HFFc6 (cell line): Measurements from ENCODE around the gene SYNE2. TPM values are rescaled to one million over a fixed set of nuclear protein-coding genes. Genes with fewer than 3 reads are reported as not detected.

Experiments
- DNase-seq: peaks from one replicate; pipeline ENCODE4 v3.0.0-alpha.2; 2018
- H3K27ac Mint-ChIP-seq: 2 replicates; pipeline ENCODE4 v1.8.0; 2020; ENCODE audit warnings: mild to moderate bottlenecking, mixed read lengths
- H3K27me3 Mint-ChIP-seq: 2 replicates; pipeline ENCODE4 v1.8.0; 2021; ENCODE audit warnings: mild to moderate bottlenecking, moderate library complexity, mixed read lengths; ENCODE audit not compliant: insufficient read depth
- H3K36me3 Mint-ChIP-seq: 2 replicates; pipeline ENCODE4 v1.8.0; 2021; ENCODE audit warnings: low read depth, mixed read lengths
- H3K4me1 Mint-ChIP-seq: 2 replicates; pipeline ENCODE4 v1.8.0; 2020; ENCODE audit warnings: low read depth, mixed read lengths
- H3K4me3 Mint-ChIP-seq: 2 replicates; pipeline ENCODE4 v1.8.0; 2020; ENCODE audit warnings: mild to moderate bottlenecking, moderate library complexity, mixed read lengths
- H3K9me3 Mint-ChIP-seq: 2 replicates; pipeline ENCODE4 v1.8.0; 2020; ENCODE audit warnings: mild to moderate bottlenecking, mixed read lengths
- CTCF ChIP-seq: fragments of 200-600 bp; sonication (generic); IDR thresholded peaks from 2 replicates; pipeline ENCODE4 v1.5.0; 2021; ENCODE audit warnings: antibody characterized with exemption, mild to moderate bottlenecking
- total RNA-seq, 6 experiments: library from RNA; stranded (reverse); fragmentation: NEBNext Ultra II Directional; extraction: Animal tissue kit (Norgen Biotek cat#: 25700); gene quantifications; 2 replicates in 1 of 6; 3 replicates in 5 of 6; pipeline ENCODE4 v1.2.3, GENCODE V29; 2021

SYNE2 gene
- total RNA-seq, 6 experiments from 2014 or later, result 2.9 to 6.6 (median 6.2) TPM

GRCh38 chr14:64049616-64050381 lies 197.0 kb downstream of the SYNE2 start:
- Mint-ChIP-seq H3K4me3 (no peak overlapping the region), H3K4me1 (peaks cover 19% of the 10 kb centered on the region), H3K27ac (no peak overlapping the region)

GRCh38 chr14:64053694-64054669 lies 201.2 kb downstream of the SYNE2 start:
- no peak for TF ChIP-seq CTCF
- DNase-seq, result no peak
- Mint-ChIP-seq H3K9me3 (no peaks in the 10 kb centered on the region), H3K27ac (no peak overlapping the region), H3K4me1 (peaks cover 22% of the 10 kb centered on the region), H3K4me3 (no peak overlapping the region), H3K36me3 (peaks cover 4% of the 10 kb centered on the region; the same call in 1 of the 2 replicates), H3K27me3 (no peaks in the 10 kb centered on the region; the same call in 1 of the 2 replicates)

More at GRCh38 chr14:64049616-64050381, 197.0 kb downstream of the SYNE2 start:
- peaks cover 4% of the 10 kb centered on the region; the same call in 1 of the 2 replicates for H3K36me3 Mint-ChIP-seq
- DNase-seq, result no peak
- no peaks in the 10 kb centered on the region; the same call in 1 of the 2 replicates for H3K27me3 Mint-ChIP-seq
- H3K9me3 Mint-ChIP-seq, result no peaks in the 10 kb centered on the region
- TF ChIP-seq CTCF, result no peak

GRCh38 chr14:64059454-64060198 lies 206.8 kb downstream of the SYNE2 start:
- no peak overlapping the region for H3K27ac Mint-ChIP-seq

GRCh38 chr14:64060199-64060545 lies 207.4 kb downstream of the SYNE2 start:
- no peak overlapping the region for H3K4me3 Mint-ChIP-seq
- peaks cover 7% of the 10 kb centered on the region; the same call in 1 of the 2 replicates for H3K4me1 Mint-ChIP-seq
- no peak for DNase-seq
- H3K36me3 Mint-ChIP-seq, result no peaks in the 10 kb centered on the region
- no peak for TF ChIP-seq CTCF
- H3K27ac Mint-ChIP-seq, result no peak overlapping the region
- no peaks in the 10 kb centered on the region for H3K27me3 Mint-ChIP-seq
- H3K9me3 Mint-ChIP-seq, result no peaks in the 10 kb centered on the region

More at GRCh38 chr14:64059454-64060198, 206.8 kb downstream of the SYNE2 start:
- no peak for DNase-seq
- Mint-ChIP-seq H3K27me3 (no peaks in the 10 kb centered on the region), H3K4me1 (peaks cover 12% of the 10 kb centered on the region; the same call in 1 of the 2 replicates), H3K4me3 (no peak overlapping the region), H3K9me3 (no peaks in the 10 kb centered on the region), H3K36me3 (no peaks in the 10 kb centered on the region)
- no peak for TF ChIP-seq CTCF

GRCh38 chr14:64060648-64061096 lies 207.9 kb downstream of the SYNE2 start:
- Mint-ChIP-seq H3K9me3 (no peaks in the 10 kb centered on the region), H3K36me3 (no peaks in the 10 kb centered on the region), H3K4me1 (peaks cover 7% of the 10 kb centered on the region; the same call in 1 of the 2 replicates), H3K4me3 (no peak overlapping the region), H3K27ac (no peak overlapping the region), H3K27me3 (no peaks in the 10 kb centered on the region)
- no peak for DNase-seq
- peak; percentile 81 for TF ChIP-seq CTCF
